Skeletal muscle tissue (tissue), 4 donors: ENCODE data around the gene RASSF4. TPM values are rescaled to one million over a fixed set of nuclear protein-coding genes. Genes with fewer than 3 reads are reported as not detected.

Experiments
- H3K27ac ChIP-seq: one replicate; pipeline ENCODE4 v1.7.0; 2013; ENCODE audit warnings: mild to moderate bottlenecking, low read depth, low read length, inconsistent platforms
- H3K27me3 ChIP-seq, 3 donors: one replicate each; pipeline ENCODE4 v1.7.0; 2013; ENCODE audit warnings: low read length in 3 of 3; ENCODE audit not compliant: control insufficient read depth in 3 of 3, insufficient read depth in 3 of 3
- H3K36me3 ChIP-seq, 3 donors: one replicate each; pipeline ENCODE4 v1.7.0; 2013; ENCODE audit warnings: low read length in 3 of 3; ENCODE audit not compliant: control insufficient read depth in 3 of 3, insufficient read depth in 3 of 3
- H3K4me1 ChIP-seq, 3 donors: one replicate each; pipeline ENCODE4 v1.7.0; 2013; ENCODE audit warnings: low read length in 3 of 3, mild to moderate bottlenecking in 3 of 3; ENCODE audit not compliant: control insufficient read depth in 3 of 3, insufficient read depth in 3 of 3
- H3K4me3 ChIP-seq, 3 donors: one replicate each; pipeline ENCODE4 v1.7.0; 2013; ENCODE audit warnings: low read length in 3 of 3
- H3K9ac ChIP-seq, 3 donors: one replicate each; pipeline ENCODE4 v1.7.0; 2013; ENCODE audit warnings: low read length in 3 of 3, mild to moderate bottlenecking in 3 of 3, moderate library complexity in 2 of 3, low read depth in 1 of 3
- H3K9me3 ChIP-seq, 3 donors: one replicate each; pipeline ENCODE4 v1.7.0; 2013; ENCODE audit warnings: low read length in 3 of 3; ENCODE audit not compliant: control insufficient read depth in 3 of 3
- total RNA-seq: library from RNA; depleted of rRNA; stranded (reverse); fragments of >200 nt; gene quantifications from one replicate; pipeline ENCODE4 v1.2.3, GENCODE V29; 2014
- donor health status: Osteomylitis.

Gene RASSF4, protein sequence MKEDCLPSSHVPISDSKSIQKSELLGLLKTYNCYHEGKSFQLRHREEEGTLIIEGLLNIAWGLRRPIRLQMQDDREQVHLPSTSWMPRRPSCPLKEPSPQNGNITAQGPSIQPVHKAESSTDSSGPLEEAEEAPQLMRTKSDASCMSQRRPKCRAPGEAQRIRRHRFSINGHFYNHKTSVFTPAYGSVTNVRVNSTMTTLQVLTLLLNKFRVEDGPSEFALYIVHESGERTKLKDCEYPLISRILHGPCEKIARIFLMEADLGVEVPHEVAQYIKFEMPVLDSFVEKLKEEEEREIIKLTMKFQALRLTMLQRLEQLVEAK
- 21.4 TPM for total RNA-seq

GRCh38 chr10:44959247-44960087 lies at the start of gene RASSF4:
RASSF4 (plus strand) TSS chr10:44959802; CDS start chr10:44970203, 10,401 bp downstream.
- Histone ChIP-seq H3K27me3 (no peaks in the 10 kb centered on the region), H3K27ac (peak within 1 kb of the TSS; percentile 89), H3K4me3 (peak within 1 kb of the TSS; percentile 85 to 95 (median 91)), H3K36me3 (peaks cover 3 to 14% (median 8%) of the 10 kb centered on the region in 3 donors), H3K9me3 (no peaks in the 10 kb centered on the region), H3K9ac (peak within 1 kb of the TSS; percentile 82 to 94 (median 83)), H3K4me1 (peaks cover 50 to 62% (median 54%) of the 10 kb centered on the region in 3 donors)

DNA sequence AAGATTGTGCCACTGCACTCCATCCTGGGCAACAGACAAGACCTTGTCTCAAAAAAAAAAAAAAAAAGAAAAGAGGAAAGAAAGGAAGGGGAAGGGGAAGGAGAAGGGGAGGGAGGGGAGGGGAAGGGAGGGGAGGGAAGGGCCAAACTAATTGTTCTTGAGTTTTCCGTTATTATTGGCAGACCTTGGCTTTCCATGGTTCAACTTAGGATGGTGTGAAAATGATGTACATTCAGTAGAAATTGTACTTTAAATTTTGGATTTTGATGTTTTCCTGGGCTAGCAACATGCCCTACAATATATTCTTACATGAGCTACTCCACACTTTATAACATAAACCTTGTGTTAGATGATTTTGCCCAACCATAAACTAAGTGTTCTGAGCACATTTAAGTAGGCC lies 49.7 kb upstream of the RASSF4 start:
- H3K4me1 ChIP-seq = peaks cover 17 to 23% (median 18%) of the 10 kb centered on the region in 3 donors
- H3K9ac ChIP-seq = no peak overlapping the region
- no peaks in the 10 kb centered on the region for H3K27me3 ChIP-seq
- H3K9me3 ChIP-seq = no peaks in the 10 kb centered on the region
- H3K36me3 ChIP-seq = no peaks in the 10 kb centered on the region
- no peak overlapping the region for H3K27ac ChIP-seq
- H3K4me3 ChIP-seq = no peak overlapping the region

- Histone ChIP-seq H3K9me3 (no peaks in the 10 kb centered on the region), H3K27ac (no peak overlapping the region), H3K27me3 (no peaks in the 10 kb centered on the region), H3K4me3 (no peak overlapping the region), H3K9ac (no peak overlapping the region), H3K36me3 (no peaks in the 10 kb centered on the region), H3K4me1 (peaks cover 17 to 23% (median 18%) of the 10 kb centered on the region in 3 donors)
These were observed 49.0 kb upstream of the RASSF4 start for GRCh38 chr10:44910602-44911001.

DNA sequence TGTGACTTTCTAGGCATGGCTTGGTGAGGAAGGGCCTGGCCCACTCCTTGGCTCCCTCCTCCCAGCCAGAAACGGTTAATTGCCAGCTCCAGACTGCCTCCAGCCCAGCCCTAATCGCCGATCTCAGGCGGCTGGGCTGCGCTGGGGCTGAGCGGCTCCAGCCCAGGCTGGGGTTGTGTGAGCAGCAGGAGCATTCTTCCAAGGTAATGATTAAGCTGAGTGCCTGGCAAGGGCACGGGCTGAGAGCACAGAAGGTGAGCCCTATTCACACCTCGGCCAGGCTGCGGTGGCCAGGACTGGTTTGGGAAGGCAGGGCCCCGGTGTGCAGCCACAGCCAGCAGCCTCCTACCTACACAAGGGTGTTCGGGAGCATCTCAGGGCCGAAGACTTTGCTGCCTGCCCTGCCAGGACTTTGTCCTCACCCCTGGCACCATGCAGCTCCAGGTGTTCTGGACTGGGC lies 48.5 kb upstream of the RASSF4 start, which contains the start of gene TMEM72:
TMEM72 (plus strand) TSS at position 257 of the 460 bp plus-strand sequence; CDS start at position 433, 176 bp downstream.
- H3K9ac ChIP-seq = no peak within 1 kb of the TSS
- no peak within 1 kb of the TSS for H3K4me3 ChIP-seq
- H3K27me3 ChIP-seq = no peaks in the 10 kb centered on the region
- H3K36me3 ChIP-seq = no peaks in the 10 kb centered on the region
- H3K9me3 ChIP-seq = no peaks in the 10 kb centered on the region
- H3K27ac ChIP-seq = no peak within 1 kb of the TSS
- H3K4me1 ChIP-seq = peaks cover 17 to 23% (median 18%) of the 10 kb centered on the region in 3 donors

GRCh38 chr10:44911951-44912350 lies 47.7 kb upstream of the RASSF4 start:
- Histone ChIP-seq H3K27me3 (no peaks in the 10 kb centered on the region), H3K9me3 (no peaks in the 10 kb centered on the region), H3K4me3 (no peak overlapping the region), H3K36me3 (no peaks in the 10 kb centered on the region), H3K9ac (no peak overlapping the region), H3K4me1 (peaks cover 17 to 23% (median 18%) of the 10 kb centered on the region in 3 donors), H3K27ac (no peak overlapping the region)

DNA sequence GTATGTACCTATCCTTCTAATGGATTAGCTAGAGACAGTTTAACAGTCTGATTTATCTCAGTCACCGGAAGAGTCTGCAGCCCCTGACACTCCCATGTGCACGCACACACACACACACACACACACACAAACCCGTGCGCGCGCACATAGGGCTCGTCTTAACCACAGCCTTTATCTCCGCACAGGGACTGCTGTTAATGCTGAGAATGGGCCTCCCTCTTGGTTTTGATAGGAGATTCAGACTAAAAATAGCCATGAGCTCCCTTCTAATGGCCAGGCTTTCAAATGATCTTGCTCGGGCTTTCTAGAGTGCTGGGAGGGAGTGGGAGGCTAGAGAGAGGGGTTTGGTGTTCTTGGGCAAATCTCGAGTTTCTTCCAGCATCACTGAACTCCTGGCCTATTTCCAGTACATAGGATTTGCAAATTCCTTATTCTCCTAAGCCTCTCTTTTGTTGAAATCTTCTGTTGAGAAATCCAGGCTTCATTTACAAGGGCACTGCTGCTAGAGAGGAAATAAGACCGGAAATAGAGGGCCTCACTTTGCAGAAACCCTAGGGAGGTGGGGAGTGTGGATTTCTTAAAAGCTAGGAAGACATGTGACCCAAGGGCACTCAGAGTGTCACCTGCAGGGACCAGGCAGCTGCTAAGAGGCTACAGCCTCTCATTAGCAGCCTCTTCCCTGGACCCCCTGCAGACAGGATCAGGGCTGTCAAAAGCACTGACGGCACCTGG lies 46.1 kb upstream of the RASSF4 start:
- Histone ChIP-seq H3K27ac (no peak overlapping the region), H3K9ac (no peak overlapping the region), H3K4me1 (peaks cover 9 to 14% (median 9%) of the 10 kb centered on the region in 3 donors), H3K4me3 (no peak overlapping the region), H3K36me3 (no peaks in the 10 kb centered on the region), H3K27me3 (no peaks in the 10 kb centered on the region), H3K9me3 (no peaks in the 10 kb centered on the region)

DNA sequence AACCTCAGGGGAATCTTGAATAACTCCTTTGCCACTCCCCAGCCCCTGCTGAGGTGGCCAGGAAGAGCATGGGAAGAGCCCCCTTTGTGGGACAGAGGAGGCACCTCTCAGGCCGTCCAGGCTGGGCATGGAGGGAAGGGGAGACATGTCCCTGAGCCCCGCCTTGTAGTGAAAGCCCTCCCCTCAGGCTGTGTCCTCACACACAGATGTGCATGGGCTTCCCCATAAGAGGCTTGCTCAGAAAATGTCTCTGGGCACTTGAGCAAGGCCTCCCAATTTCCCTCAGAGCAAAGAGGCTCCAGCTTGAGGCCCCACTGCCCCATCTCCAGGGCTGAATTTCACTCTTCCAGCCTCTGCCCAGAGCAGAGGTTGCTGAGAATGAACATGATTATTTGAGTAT lies 44.7 kb upstream of the RASSF4 start:
- H3K4me3 ChIP-seq = no peak overlapping the region
- H3K27me3 ChIP-seq = no peaks in the 10 kb centered on the region
- H3K9ac ChIP-seq = no peak overlapping the region
- H3K27ac ChIP-seq = no peak overlapping the region
- peaks cover 0 to 4% (median 0%) of the 10 kb centered on the region in 3 donors for H3K4me1 ChIP-seq
- H3K9me3 ChIP-seq = no peaks in the 10 kb centered on the region
- H3K36me3 ChIP-seq = no peaks in the 10 kb centered on the region

DNA sequence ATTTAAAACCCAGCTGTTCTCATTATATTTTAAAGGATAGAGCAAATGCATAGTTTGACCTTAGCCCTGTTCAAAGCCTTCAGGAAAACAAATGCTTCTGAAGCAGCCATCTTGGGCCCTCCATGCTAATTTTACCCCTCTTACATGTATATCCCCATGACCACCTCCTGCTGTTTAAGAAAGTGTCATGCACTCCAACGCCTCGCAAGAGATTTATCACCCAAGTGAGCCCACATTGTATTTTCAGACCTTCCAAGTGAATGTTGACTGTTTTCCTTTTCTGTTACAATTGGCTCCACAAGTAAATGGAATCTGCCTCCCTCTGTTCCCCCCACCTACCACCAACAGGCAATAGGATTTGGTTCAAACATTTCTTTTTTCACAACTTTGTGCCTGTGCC lies 43.2 kb upstream of the RASSF4 start:
- Histone ChIP-seq H3K4me1 (peaks cover 0 to 4% (median 0%) of the 10 kb centered on the region in 3 donors), H3K36me3 (no peaks in the 10 kb centered on the region), H3K27ac (no peak overlapping the region), H3K4me3 (no peak overlapping the region), H3K9me3 (no peaks in the 10 kb centered on the region), H3K27me3 (no peaks in the 10 kb centered on the region), H3K9ac (no peak overlapping the region)

GRCh38 chr10:44917848-44918247 lies 41.8 kb upstream of the RASSF4 start:
- no peaks in the 10 kb centered on the region for H3K27me3 ChIP-seq
- no peaks in the 10 kb centered on the region for H3K9me3 ChIP-seq

More at GRCh38 chr10:44917848-44918247, 41.8 kb upstream of the RASSF4 start:
- Histone ChIP-seq H3K4me1 (peaks cover 0 to 4% (median 0%) of the 10 kb centered on the region in 3 donors), H3K4me3 (no peak overlapping the region), H3K9ac (no peak overlapping the region), H3K27ac (no peak overlapping the region), H3K36me3 (no peaks in the 10 kb centered on the region)
